ENCODE measurements around the gene RTN4RL1. TPM values are rescaled to one million over a fixed set of nuclear protein-coding genes. Genes with fewer than 3 reads are reported as not detected.

The RTN4RL1 gene
- total RNA-seq (1.3 TPM), polyA plus RNA-seq (4.5 TPM)

GRCh38 chr17:2025220-2025621, at the start of gene RTN4RL1:
TSS of gene RTN4RL1 (minus strand) at chr17:2025334. CDS start at chr17:2024865, 469 bp downstream.
- Histone ChIP-seq H3K27ac (ENCODE audit: low read depth) (peak within 1 kb of the TSS; percentile 28), H3K4me1 (ENCODE audit: insufficient read depth) (peaks cover 1% of the 10 kb centered on the region), H3K36me3 (ENCODE audit: insufficient read depth) (no peaks in the 10 kb centered on the region), H3K4me3 (ENCODE audit: low read depth, low read length) (peak within 1 kb of the TSS; percentile 61)
- DNase-seq (ENCODE audit: extremely low spot score) = no peak
- WGBS = under 1% methylated on average over 47 of the region's 47 CpGs

- Histone ChIP-seq H3K36me3 (ENCODE audit: insufficient read depth) (no peaks in the 10 kb centered on the region), H3K27ac (ENCODE audit: low read depth) (peak overlapping the region; percentile 28), H3K4me3 (ENCODE audit: low read depth, low read length) (no peak overlapping the region), H3K4me1 (ENCODE audit: insufficient read depth) (no peaks in the 10 kb centered on the region)
- WGBS = 81% methylated on average over 10 of the region's 10 CpGs
- DNase-seq (ENCODE audit: extremely low spot score) = no peak
Observed at GRCh38 chr17:2074919-2075318, 49.8 kb upstream of the RTN4RL1 start.

GRCh38 chr17:2071455-2072281, 46.5 kb upstream of the RTN4RL1 start:
- no peak overlapping the region for H3K4me3 ChIP-seq (ENCODE audit: low read depth, low read length)
- H3K36me3 ChIP-seq (ENCODE audit: insufficient read depth) = no peaks in the 10 kb centered on the region
- H3K27ac ChIP-seq (ENCODE audit: low read depth) = peak overlapping the region; percentile 87
- no peak for DNase-seq (ENCODE audit: extremely low spot score)
- H3K4me1 ChIP-seq (ENCODE audit: insufficient read depth) = no peaks in the 10 kb centered on the region
- WGBS = 38% methylated on average over 31 of the region's 31 CpGs

GRCh38 chr17:2071024-2071385, 45.9 kb upstream of the RTN4RL1 start:
- Histone ChIP-seq H3K4me3 (ENCODE audit: low read depth, low read length) (no peak overlapping the region), H3K36me3 (ENCODE audit: insufficient read depth) (no peaks in the 10 kb centered on the region), H3K4me1 (ENCODE audit: insufficient read depth) (no peaks in the 10 kb centered on the region), H3K27ac (ENCODE audit: low read depth) (peak overlapping the region; percentile 87)
- 82% methylated on average over 6 of the region's 6 CpGs for WGBS
- DNase-seq (ENCODE audit: extremely low spot score) = no peak

GRCh38 chr17:2070241-2071023, 45.3 kb upstream of the RTN4RL1 start:
- H3K36me3 ChIP-seq (ENCODE audit: insufficient read depth) = no peaks in the 10 kb centered on the region
- H3K4me3 ChIP-seq (ENCODE audit: low read depth, low read length) = no peak overlapping the region
- DNase-seq (ENCODE audit: extremely low spot score) = no peak
- WGBS = 82% methylated on average over 13 of the region's 13 CpGs
- H3K4me1 ChIP-seq (ENCODE audit: insufficient read depth) = no peaks in the 10 kb centered on the region
- H3K27ac ChIP-seq (ENCODE audit: low read depth) = peak overlapping the region; percentile 87

GRCh38 chr17:2068519-2069051, 43.5 kb upstream of the RTN4RL1 start:
- Histone ChIP-seq H3K4me1 (ENCODE audit: insufficient read depth) (no peaks in the 10 kb centered on the region), H3K27ac (ENCODE audit: low read depth) (peak overlapping the region; percentile 85), H3K36me3 (ENCODE audit: insufficient read depth) (no peaks in the 10 kb centered on the region), H3K4me3 (ENCODE audit: low read depth, low read length) (no peak overlapping the region)
- no peak for DNase-seq (ENCODE audit: extremely low spot score)
- 36% methylated on average over 15 of the region's 15 CpGs for WGBS

GRCh38 chr17:2068031-2068518, 42.9 kb upstream of the RTN4RL1 start:
- Histone ChIP-seq H3K27ac (ENCODE audit: low read depth) (peak overlapping the region; percentile 70), H3K4me1 (ENCODE audit: insufficient read depth) (no peaks in the 10 kb centered on the region), H3K36me3 (ENCODE audit: insufficient read depth) (no peaks in the 10 kb centered on the region), H3K4me3 (ENCODE audit: low read depth, low read length) (no peak overlapping the region)
- no peak for DNase-seq (ENCODE audit: extremely low spot score)
- WGBS = 30% methylated on average over 6 of the region's 6 CpGs

GRCh38 chr17:2067608-2068024, 42.5 kb upstream of the RTN4RL1 start:
- H3K4me1 ChIP-seq (ENCODE audit: insufficient read depth) = no peaks in the 10 kb centered on the region
- H3K4me3 ChIP-seq (ENCODE audit: low read depth, low read length) = no peak overlapping the region
- no peak for DNase-seq (ENCODE audit: extremely low spot score)
- no peaks in the 10 kb centered on the region for H3K36me3 ChIP-seq (ENCODE audit: insufficient read depth)
- peak overlapping the region; percentile 70 for H3K27ac ChIP-seq (ENCODE audit: low read depth)
- WGBS = 39% methylated on average over 5 of the region's 5 CpGs

- Histone ChIP-seq H3K36me3 (ENCODE audit: insufficient read depth) (no peaks in the 10 kb centered on the region), H3K4me3 (ENCODE audit: low read depth, low read length) (no peak overlapping the region), H3K27ac (ENCODE audit: low read depth) (peak overlapping the region; percentile 70), H3K4me1 (ENCODE audit: insufficient read depth) (no peaks in the 10 kb centered on the region)
- DNase-seq (ENCODE audit: extremely low spot score) = no peak
- WGBS = 54% methylated on average over 14 of the region's 14 CpGs
Observed at GRCh38 chr17:2067048-2067561, 42.0 kb upstream of the RTN4RL1 start.

GRCh38 chr17:2065949-2066400, 40.8 kb upstream of the RTN4RL1 start:
- Histone ChIP-seq H3K4me3 (ENCODE audit: low read depth, low read length) (no peak overlapping the region), H3K4me1 (ENCODE audit: insufficient read depth) (no peaks in the 10 kb centered on the region), H3K36me3 (ENCODE audit: insufficient read depth) (no peaks in the 10 kb centered on the region), H3K27ac (ENCODE audit: low read depth) (peak overlapping the region; percentile 82)
- no peak for DNase-seq (ENCODE audit: extremely low spot score)
- 68% methylated on average over 10 of the region's 10 CpGs for WGBS

- WGBS = 81% methylated on average over 24 of the region's 24 CpGs
- no peaks in the 10 kb centered on the region for H3K4me1 ChIP-seq (ENCODE audit: insufficient read depth)
- DNase-seq (ENCODE audit: extremely low spot score) = no peak
- H3K27ac ChIP-seq (ENCODE audit: low read depth) = peak overlapping the region; percentile 82
- H3K36me3 ChIP-seq (ENCODE audit: insufficient read depth) = no peaks in the 10 kb centered on the region
- no peak overlapping the region for H3K4me3 ChIP-seq (ENCODE audit: low read depth, low read length)
Observed at GRCh38 chr17:2064980-2065785, 40.0 kb upstream of the RTN4RL1 start.

- Histone ChIP-seq H3K4me3 (ENCODE audit: low read depth, low read length) (no peak overlapping the region), H3K36me3 (ENCODE audit: insufficient read depth) (no peaks in the 10 kb centered on the region), H3K27ac (ENCODE audit: low read depth) (peak overlapping the region; percentile 82), H3K4me1 (ENCODE audit: insufficient read depth) (no peaks in the 10 kb centered on the region)
- WGBS = 46% methylated on average over 6 of the region's 6 CpGs
- DNase-seq (ENCODE audit: extremely low spot score) = no peak
Observed at GRCh38 chr17:2064520-2064971, 39.4 kb upstream of the RTN4RL1 start.

GRCh38 chr17:2064147-2064489, 39.0 kb upstream of the RTN4RL1 start:
- WGBS = 47% methylated on average over 5 of the region's 5 CpGs
- Histone ChIP-seq H3K36me3 (ENCODE audit: insufficient read depth) (no peaks in the 10 kb centered on the region), H3K4me1 (ENCODE audit: insufficient read depth) (no peaks in the 10 kb centered on the region), H3K4me3 (ENCODE audit: low read depth, low read length) (no peak overlapping the region), H3K27ac (ENCODE audit: low read depth) (peak overlapping the region; percentile 73)
- DNase-seq (ENCODE audit: extremely low spot score) = no peak
